ENCODE data around the gene ARRDC2.
"Not testable (repeated sequence)": the region's sequence is repeated elsewhere in the genome, so short reads cannot be mapped to it uniquely, and the experiment has no call there.

Gene ARRDC2

DNA sequence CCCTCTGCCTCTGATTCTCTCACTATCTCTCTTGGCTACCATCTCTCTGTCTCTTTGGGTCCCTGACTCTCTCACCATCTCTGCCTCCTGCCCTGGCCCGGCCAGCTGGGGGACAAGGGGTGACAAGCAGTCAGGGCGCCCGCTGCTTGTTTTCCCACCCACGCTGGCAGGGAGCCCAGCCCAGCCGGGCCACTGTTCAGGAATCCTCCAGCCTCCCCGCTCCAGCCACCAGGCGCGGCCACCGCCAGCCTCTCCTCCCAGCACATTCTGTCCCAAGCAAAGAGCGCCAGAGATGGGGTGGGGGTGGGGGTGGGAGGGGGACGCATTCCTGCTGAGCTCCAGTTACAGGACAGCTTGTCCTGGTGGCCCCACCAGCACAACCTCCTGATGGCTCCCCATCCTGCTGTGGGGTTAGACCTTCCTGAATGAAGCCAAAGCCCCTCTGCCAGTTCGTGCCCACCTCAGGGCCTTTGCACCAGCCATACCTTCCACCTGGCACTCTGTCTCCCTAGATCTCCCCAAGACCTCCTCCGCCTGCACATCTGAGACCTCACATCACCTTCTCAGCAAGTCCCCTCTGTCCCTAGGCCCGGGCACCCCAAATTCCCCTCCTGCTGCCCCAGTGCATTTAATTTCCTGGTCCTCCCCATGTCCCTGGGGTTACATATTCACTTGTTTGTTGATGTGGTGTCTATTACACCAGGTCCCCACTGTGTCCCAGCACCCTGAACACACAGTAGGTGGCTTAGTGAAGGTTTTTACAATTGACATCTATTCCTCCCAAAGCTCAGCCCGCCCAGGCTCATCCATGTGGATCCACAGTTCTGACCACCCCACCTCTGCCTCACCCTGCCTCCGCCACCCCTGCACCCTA is 12.5 kb downstream of the ARRDC2 start:
- DNase-seq (ENCODE audit: low read depth): no peak
- H3K4me3 ChIP-seq (ENCODE audit: low read depth, low read length): no peak overlapping the region
- no peak for TF ChIP-seq MYC (IDR thresholded peaks at IDR 0.05; ENCODE audit: low read depth, low read length)
- TF ChIP-seq POLR2A (IDR thresholded peaks at IDR 0.05; ENCODE audit: extremely low read depth, insufficient read length): no peak
- TF ChIP-seq, protein P1, sequence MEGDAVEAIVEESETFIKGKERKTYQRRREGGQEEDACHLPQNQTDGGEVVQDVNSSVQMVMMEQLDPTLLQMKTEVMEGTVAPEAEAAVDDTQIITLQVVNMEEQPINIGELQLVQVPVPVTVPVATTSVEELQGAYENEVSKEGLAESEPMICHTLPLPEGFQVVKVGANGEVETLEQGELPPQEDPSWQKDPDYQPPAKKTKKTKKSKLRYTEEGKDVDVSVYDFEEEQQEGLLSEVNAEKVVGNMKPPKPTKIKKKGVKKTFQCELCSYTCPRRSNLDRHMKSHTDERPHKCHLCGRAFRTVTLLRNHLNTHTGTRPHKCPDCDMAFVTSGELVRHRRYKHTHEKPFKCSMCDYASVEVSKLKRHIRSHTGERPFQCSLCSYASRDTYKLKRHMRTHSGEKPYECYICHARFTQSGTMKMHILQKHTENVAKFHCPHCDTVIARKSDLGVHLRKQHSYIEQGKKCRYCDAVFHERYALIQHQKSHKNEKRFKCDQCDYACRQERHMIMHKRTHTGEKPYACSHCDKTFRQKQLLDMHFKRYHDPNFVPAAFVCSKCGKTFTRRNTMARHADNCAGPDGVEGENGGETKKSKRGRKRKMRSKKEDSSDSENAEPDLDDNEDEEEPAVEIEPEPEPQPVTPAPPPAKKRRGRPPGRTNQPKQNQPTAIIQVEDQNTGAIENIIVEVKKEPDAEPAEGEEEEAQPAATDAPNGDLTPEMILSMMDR (IDR thresholded peaks at IDR 0.05; ENCODE audit: low read depth, low read length): no peak
- TF ChIP-seq MAX (IDR thresholded peaks at IDR 0.05; ENCODE audit: low read depth, low read length): no peak

- peak overlapping the region; percentile 71 for H3K4me3 ChIP-seq (ENCODE audit: low read depth, low read length)
- TF ChIP-seq, protein P1 (IDR thresholded peaks at IDR 0.05; ENCODE audit: low read depth, low read length): no peak
- no peak for TF ChIP-seq POLR2A (IDR thresholded peaks at IDR 0.05; ENCODE audit: extremely low read depth, insufficient read length)
- TF ChIP-seq MYC (IDR thresholded peaks at IDR 0.05; ENCODE audit: low read depth, low read length): no peak
- no peak for TF ChIP-seq MAX (IDR thresholded peaks at IDR 0.05; ENCODE audit: low read depth, low read length)
- peak; percentile 65 for DNase-seq (ENCODE audit: low read depth)
These were observed 13.3 kb downstream of the ARRDC2 start for GRCh38 chr19:18021121-18021755.

- DNase-seq (ENCODE audit: low read depth): peak; percentile 93
- peak; percentile 97 for TF ChIP-seq MAX (IDR thresholded peaks at IDR 0.05; ENCODE audit: low read depth, low read length)
- peak; percentile 97 for TF ChIP-seq MYC (IDR thresholded peaks at IDR 0.05; ENCODE audit: low read depth, low read length)
- TF ChIP-seq, protein P1 (IDR thresholded peaks at IDR 0.05; ENCODE audit: low read depth, low read length): no peak
- peak overlapping the region; percentile 71 for H3K4me3 ChIP-seq (ENCODE audit: low read depth, low read length)
These were observed 15.8 kb downstream of the ARRDC2 start for GRCh38 chr19:18023622-18024251.

GRCh38 chr19:18027151-18027550 is 19.2 kb downstream of the ARRDC2 start:
- no peak for DNase-seq (ENCODE audit: low read depth)
- no peak overlapping the region for H3K4me3 ChIP-seq (ENCODE audit: low read depth, low read length)
- TF ChIP-seq MYC (IDR thresholded peaks at IDR 0.05; ENCODE audit: low read depth, low read length) (no peak), MAX (IDR thresholded peaks at IDR 0.05; ENCODE audit: low read depth, low read length) (no peak)
- TF ChIP-seq, protein P1 (IDR thresholded peaks at IDR 0.05; ENCODE audit: low read depth, low read length): no peak

DNA sequence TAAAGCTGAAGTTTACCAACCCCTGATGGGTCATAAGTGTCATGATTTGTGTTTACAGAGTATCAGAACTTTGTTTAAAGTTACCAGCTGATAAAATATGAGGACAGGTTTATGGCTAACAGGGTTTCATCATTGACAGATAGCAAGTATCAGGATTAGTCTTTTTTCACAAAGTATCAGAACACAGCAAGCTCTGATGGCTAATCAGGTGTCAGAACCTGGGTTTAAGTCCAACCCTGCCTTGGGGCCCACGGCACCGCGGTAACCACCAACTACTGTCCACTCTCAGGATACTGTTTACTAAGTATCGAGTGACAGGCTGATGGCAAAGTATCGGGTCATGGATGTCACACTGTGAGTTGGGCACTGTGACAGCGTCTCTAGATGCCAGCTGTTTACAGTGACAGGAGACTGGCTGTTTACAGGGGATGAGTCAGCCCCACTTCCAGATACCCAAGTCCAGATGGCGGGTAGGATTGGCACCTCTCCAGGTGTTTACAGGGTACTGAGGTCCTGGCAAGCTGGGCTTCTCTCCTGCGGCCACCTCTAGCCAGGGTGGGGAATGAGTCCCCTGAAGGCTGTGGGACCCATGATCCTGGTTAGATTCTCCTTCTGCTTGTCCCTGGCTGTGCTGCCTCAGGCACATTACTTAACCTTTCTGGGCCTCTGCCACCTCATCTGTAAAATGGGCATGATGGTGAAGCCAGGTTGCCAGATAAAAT is 21.8 kb downstream of the ARRDC2 start:
- TF ChIP-seq MYC (IDR thresholded peaks at IDR 0.05; ENCODE audit: low read depth, low read length) (no peak), POLR2A (IDR thresholded peaks at IDR 0.05; ENCODE audit: extremely low read depth, insufficient read length) (no peak), MAX (IDR thresholded peaks at IDR 0.05; ENCODE audit: low read depth, low read length) (no peak)
- TF ChIP-seq, protein P1 (IDR thresholded peaks at IDR 0.05; ENCODE audit: low read depth, low read length): no peak

DNA sequence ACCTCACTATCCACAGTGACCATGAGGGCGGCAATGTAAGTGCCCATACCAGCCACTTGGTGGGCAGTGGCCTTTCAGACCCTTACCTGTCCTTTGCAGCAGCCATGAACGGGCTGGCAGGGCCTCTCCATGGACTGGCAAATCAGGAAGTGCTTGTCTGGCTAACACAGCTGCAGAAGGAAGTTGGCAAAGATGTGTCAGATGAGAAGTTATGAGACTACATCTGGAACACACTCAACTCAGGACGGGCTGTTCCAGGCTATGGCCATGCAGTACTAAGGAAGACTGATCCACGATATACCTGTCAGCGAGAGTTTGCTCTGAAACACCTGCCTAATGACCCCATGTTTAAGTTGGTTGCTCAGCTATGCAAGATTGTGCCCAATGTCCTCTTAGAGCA is 23.4 kb downstream of the ARRDC2 start:
- DNase-seq (ENCODE audit: low read depth): peak; percentile 38

More for the DNA sequence above, 21.8 kb downstream of the ARRDC2 start:
- H3K4me3 ChIP-seq (ENCODE audit: low read depth, low read length): no peak overlapping the region
- no peak for DNase-seq (ENCODE audit: low read depth)

GRCh38 chr19:18032102-18032501 is 24.1 kb downstream of the ARRDC2 start:
- not testable (repeated sequence) for DNase-seq (ENCODE audit: low read depth); H3K4me3 ChIP-seq (ENCODE audit: low read depth, low read length)

More for the DNA sequence above, 23.4 kb downstream of the ARRDC2 start:
- H3K4me3 ChIP-seq (ENCODE audit: low read depth, low read length): not testable (repeated sequence)

Data from NB4 (cell line).